ENCODE results near the gene SPAG16.

DNA sequence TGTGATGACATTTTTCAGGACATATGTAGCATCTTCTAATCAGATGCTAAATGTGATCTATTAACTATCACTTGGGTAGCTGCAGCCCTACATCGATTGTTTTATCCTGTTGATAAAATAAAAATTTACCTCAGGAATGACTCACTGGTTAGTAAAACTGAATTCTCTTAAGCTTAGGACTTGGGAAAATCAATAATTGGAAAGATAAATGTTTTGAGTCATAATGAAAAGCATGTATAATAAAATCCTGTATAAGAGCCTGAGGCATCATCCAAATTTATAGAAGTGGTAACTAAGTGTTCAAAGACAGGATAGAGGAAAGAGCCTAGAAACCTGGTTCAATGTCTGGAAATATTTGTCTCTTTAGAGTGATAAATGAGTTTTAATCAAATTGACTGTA is 958.5 kb downstream of the SPAG16 start:
- TF ChIP-seq, protein P1, sequence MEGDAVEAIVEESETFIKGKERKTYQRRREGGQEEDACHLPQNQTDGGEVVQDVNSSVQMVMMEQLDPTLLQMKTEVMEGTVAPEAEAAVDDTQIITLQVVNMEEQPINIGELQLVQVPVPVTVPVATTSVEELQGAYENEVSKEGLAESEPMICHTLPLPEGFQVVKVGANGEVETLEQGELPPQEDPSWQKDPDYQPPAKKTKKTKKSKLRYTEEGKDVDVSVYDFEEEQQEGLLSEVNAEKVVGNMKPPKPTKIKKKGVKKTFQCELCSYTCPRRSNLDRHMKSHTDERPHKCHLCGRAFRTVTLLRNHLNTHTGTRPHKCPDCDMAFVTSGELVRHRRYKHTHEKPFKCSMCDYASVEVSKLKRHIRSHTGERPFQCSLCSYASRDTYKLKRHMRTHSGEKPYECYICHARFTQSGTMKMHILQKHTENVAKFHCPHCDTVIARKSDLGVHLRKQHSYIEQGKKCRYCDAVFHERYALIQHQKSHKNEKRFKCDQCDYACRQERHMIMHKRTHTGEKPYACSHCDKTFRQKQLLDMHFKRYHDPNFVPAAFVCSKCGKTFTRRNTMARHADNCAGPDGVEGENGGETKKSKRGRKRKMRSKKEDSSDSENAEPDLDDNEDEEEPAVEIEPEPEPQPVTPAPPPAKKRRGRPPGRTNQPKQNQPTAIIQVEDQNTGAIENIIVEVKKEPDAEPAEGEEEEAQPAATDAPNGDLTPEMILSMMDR (IDR thresholded peaks at IDR 0.05), result no peak
- TF ChIP-seq POLR2AphosphoS5 (IDR thresholded peaks at IDR 0.05; ENCODE audit: low read depth, low read length), result no peak

Data from Panc1 (cell line).